Fibroblast of pulmonary artery (primary cell): ENCODE data around the gene PPDPF.

Experiments used
- DNase-seq: peaks from one replicate; pipeline ENCODE4 v3.0.0-alpha.2; 2010; ENCODE audit warnings: low read depth
- H3K4me3 ChIP-seq: replicated peaks from 2 replicates; pipeline ENCODE4 v1.5.1; 2011; ENCODE audit warnings: low read depth, mild to moderate bottlenecking, control low read depth, low read length, moderate library complexity
- CTCF ChIP-seq: IDR thresholded peaks from 2 replicates; pipeline ENCODE4 v1.5.1; 2011; ENCODE audit warnings: mild to moderate bottlenecking, control low read depth, low read length, inconsistent platforms; ENCODE audit errors: missing control alignments

The PPDPF gene

GRCh38 chr20:63494084-63494419 is 26.5 kb upstream of the PPDPF start:
- no peak for TF ChIP-seq CTCF
- no peak for DNase-seq
- no peak overlapping the region for H3K4me3 ChIP-seq

GRCh38 chr20:63494420-63495166 is 26.0 kb upstream of the PPDPF start:
- no peak for TF ChIP-seq CTCF
- no peak overlapping the region for H3K4me3 ChIP-seq
- no peak for DNase-seq

- DNase-seq = no peak
- TF ChIP-seq CTCF = no peak
- H3K4me3 ChIP-seq = no peak overlapping the region
These were observed 25.3 kb upstream of the PPDPF start for GRCh38 chr20:63495167-63495720.

GRCh38 chr20:63495741-63496595 is 24.6 kb upstream of the PPDPF start:
- TF ChIP-seq CTCF = peak; percentile 77
- DNase-seq = peak; percentile 34
- H3K4me3 ChIP-seq = peak overlapping the region; percentile 24

- TF ChIP-seq CTCF = no peak
- no peak overlapping the region for H3K4me3 ChIP-seq
- DNase-seq = no peak
These were observed 23.9 kb upstream of the PPDPF start for GRCh38 chr20:63496596-63497120.

GRCh38 chr20:63497138-63497945 is 23.2 kb upstream of the PPDPF start:
- no peak overlapping the region for H3K4me3 ChIP-seq
- TF ChIP-seq CTCF = no peak
- DNase-seq = no peak
